DOHH2 (cell line): ENCODE measurements around the gene TNFAIP8L1.

ENCODE experiments used
- H3F3A ChIP-seq: fragments of 200-600 bp; sonication (generic), shearing (Covaris generic); 2 replicates; pipeline ENCODE4 v1.6.0; 2016; ENCODE audit warnings: antibody characterized with exemption, mild to moderate bottlenecking; ENCODE audit not compliant: control insufficient read depth, insufficient read depth
- H3K27ac ChIP-seq: fragments of 200-600 bp; sonication (generic); 2 replicates; pipeline ENCODE4 v1.5.1; 2014; ENCODE audit warnings: low read depth, mild to moderate bottlenecking, low read length, moderate library complexity
- H3K27me3 ChIP-seq: fragments of 200-600 bp; sonication (generic); 2 replicates; pipeline ENCODE4 v1.6.1; 2014; ENCODE audit warnings: mild to moderate bottlenecking, low read length, mixed read lengths; ENCODE audit not compliant: control insufficient read depth
- H3K36me3 ChIP-seq: fragments of 200-600 bp; sonication (generic); 2 replicates; pipeline ENCODE4 v1.6.1; 2014; ENCODE audit warnings: mild to moderate bottlenecking, low read length, moderate library complexity, mixed read lengths; ENCODE audit not compliant: control insufficient read depth
- H3K4me1 ChIP-seq: fragments of 200-600 bp; sonication (generic); 2 replicates; pipeline ENCODE4 v1.6.1; 2014; ENCODE audit warnings: mild to moderate bottlenecking, low read length, mixed read lengths; ENCODE audit not compliant: control insufficient read depth
- H3K4me2 ChIP-seq: fragments of 200-600 bp; sonication (generic); 2 replicates; pipeline ENCODE4 v1.6.0; 2014; ENCODE audit warnings: mild to moderate bottlenecking, low read length, moderate library complexity
- H3K4me3 ChIP-seq: fragments of 200-600 bp; sonication (generic); 2 replicates; pipeline ENCODE4 v1.5.1; 2014; ENCODE audit warnings: mild to moderate bottlenecking, low read length, mixed read lengths
- H3K79me2 ChIP-seq: fragments of 200-600 bp; sonication (generic); 2 replicates; pipeline ENCODE4 v1.6.1; 2014; ENCODE audit warnings: mild to moderate bottlenecking, low read length, mixed read lengths; ENCODE audit not compliant: control insufficient read depth
- H3K9me2 ChIP-seq: fragments of 200-600 bp; sonication (generic); replicated peaks from 2 replicates; pipeline ENCODE4 v1.6.1; 2014; ENCODE audit warnings: mild to moderate bottlenecking, low read length, mixed read lengths; ENCODE audit not compliant: control insufficient read depth
- H3K9me3 ChIP-seq: fragments of 200-600 bp; sonication (generic); 2 replicates; pipeline ENCODE4 v1.6.1; 2014; ENCODE audit warnings: antibody characterized with exemption, low read length, mixed read lengths; ENCODE audit not compliant: control insufficient read depth, insufficient read depth
- H4K20me1 ChIP-seq: fragments of 200-600 bp; sonication (generic); 2 replicates; pipeline ENCODE4 v1.6.0; 2014; ENCODE audit warnings: low read depth, mild to moderate bottlenecking, antibody characterized with exemption, low read length, moderate library complexity; ENCODE audit not compliant: control insufficient read depth, insufficient read depth
- EZH2phosphoT487 ChIP-seq: fragments of 200-600 bp; sonication (generic); IDR thresholded peaks from 2 replicates; pipeline ENCODE4 v1.6.1; 2017; ENCODE audit warnings: borderline replicate concordance, mild to moderate bottlenecking, antibody characterized with exemption, low read length, moderate library complexity, mixed read lengths
- TF ChIP-seq, protein P1 (sequence below): fragments of 200-600 bp; sonication (generic); IDR thresholded peaks from one replicate; pipeline ENCODE4 v1.5.1; 2014; ENCODE audit warnings: antibody characterized with exemption, mild to moderate bottlenecking, low read depth, low read length; ENCODE audit not compliant: poor library complexity, severe bottlenecking

The TNFAIP8L1 gene

GRCh38 chr19:4638828-4639530 is at the start of gene TNFAIP8L1:
Gene TNFAIP8L1, plus strand, starts transcription at chr19:4639516. Its CDS starts 12,354 bp downstream, at chr19:4651870.
- Histone ChIP-seq H3K79me2 (peaks cover 8% of the 10 kb centered on the region), H3K36me3 (no peaks in the 10 kb centered on the region), H3K9me3 (no peaks in the 10 kb centered on the region), H3K27me3 (peaks cover 3% of the 10 kb centered on the region; the same call in 1 of the 2 replicates), H4K20me1 (no peaks in the 10 kb centered on the region), H3K9me2 (no peaks in the 10 kb centered on the region), H3F3A (peaks cover 2% of the 10 kb centered on the region; the same call in 1 of the 2 replicates), H3K4me2 (peak within 1 kb of the TSS; percentile 100), H3K27ac (peak within 1 kb of the TSS; percentile 57), H3K4me3 (peak within 1 kb of the TSS; percentile 97), H3K4me1 (peaks cover 27% of the 10 kb centered on the region)
- no peak for TF ChIP-seq EZH2phosphoT487
- TF ChIP-seq, protein P1, sequence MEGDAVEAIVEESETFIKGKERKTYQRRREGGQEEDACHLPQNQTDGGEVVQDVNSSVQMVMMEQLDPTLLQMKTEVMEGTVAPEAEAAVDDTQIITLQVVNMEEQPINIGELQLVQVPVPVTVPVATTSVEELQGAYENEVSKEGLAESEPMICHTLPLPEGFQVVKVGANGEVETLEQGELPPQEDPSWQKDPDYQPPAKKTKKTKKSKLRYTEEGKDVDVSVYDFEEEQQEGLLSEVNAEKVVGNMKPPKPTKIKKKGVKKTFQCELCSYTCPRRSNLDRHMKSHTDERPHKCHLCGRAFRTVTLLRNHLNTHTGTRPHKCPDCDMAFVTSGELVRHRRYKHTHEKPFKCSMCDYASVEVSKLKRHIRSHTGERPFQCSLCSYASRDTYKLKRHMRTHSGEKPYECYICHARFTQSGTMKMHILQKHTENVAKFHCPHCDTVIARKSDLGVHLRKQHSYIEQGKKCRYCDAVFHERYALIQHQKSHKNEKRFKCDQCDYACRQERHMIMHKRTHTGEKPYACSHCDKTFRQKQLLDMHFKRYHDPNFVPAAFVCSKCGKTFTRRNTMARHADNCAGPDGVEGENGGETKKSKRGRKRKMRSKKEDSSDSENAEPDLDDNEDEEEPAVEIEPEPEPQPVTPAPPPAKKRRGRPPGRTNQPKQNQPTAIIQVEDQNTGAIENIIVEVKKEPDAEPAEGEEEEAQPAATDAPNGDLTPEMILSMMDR, result no peak

- Histone ChIP-seq H3K27me3 (peaks cover 35% of the 10 kb centered on the region), H3K9me2 (no peaks in the 10 kb centered on the region), H3K36me3 (no peaks in the 10 kb centered on the region), H3K79me2 (no peaks in the 10 kb centered on the region), H3K4me1 (no peaks in the 10 kb centered on the region), H3K27ac (no peak overlapping the region), H3F3A (0 out of 2 replicates have a peak, but pooled peaks cover 3% of the 10 kb centered on the region), H3K4me3 (no peak overlapping the region), H3K4me2 (no peak overlapping the region), H4K20me1 (no peaks in the 10 kb centered on the region), H3K9me3 (no peaks in the 10 kb centered on the region)
- TF ChIP-seq, protein P1, result peak; percentile 66
- no peak for TF ChIP-seq EZH2phosphoT487
Measured at GRCh38 chr19:4589579-4590410, 49.5 kb upstream of the TNFAIP8L1 start.

DNA sequence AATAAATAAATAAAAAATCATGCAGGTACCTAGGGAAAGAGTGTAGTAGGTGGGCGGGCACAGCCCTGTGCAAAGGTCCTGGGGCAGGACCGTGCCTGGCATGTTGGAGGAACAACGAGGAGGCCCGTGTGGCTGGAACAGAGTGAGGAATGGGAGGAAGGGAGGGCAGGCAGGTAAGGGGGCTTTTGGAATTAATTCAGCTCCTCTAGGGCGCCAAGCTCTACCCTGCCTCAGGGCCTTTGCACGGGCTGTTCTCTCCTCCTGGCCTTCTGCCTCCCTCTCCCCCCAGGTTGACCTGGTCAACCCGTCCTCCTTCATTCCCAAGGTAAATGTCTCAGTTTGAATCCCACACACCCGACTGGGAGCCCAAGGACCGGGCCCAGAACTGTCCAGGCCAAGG is 48.8 kb upstream of the TNFAIP8L1 start:
- Histone ChIP-seq H3K27ac (no peak overlapping the region), H3K36me3 (no peaks in the 10 kb centered on the region), H3K4me3 (no peak overlapping the region), H3K9me2 (no peaks in the 10 kb centered on the region), H3F3A (0 out of 2 replicates have a peak, but pooled peaks cover 3% of the 10 kb centered on the region), H3K27me3 (peaks cover 27% of the 10 kb centered on the region), H3K4me2 (no peak overlapping the region), H3K79me2 (no peaks in the 10 kb centered on the region), H3K9me3 (no peaks in the 10 kb centered on the region), H4K20me1 (no peaks in the 10 kb centered on the region), H3K4me1 (no peaks in the 10 kb centered on the region)
- TF ChIP-seq, protein P1, result no peak
- TF ChIP-seq EZH2phosphoT487, result no peak
